Bronchial epithelial cell (primary cell): Measurements from ENCODE around the gene EXD1. TPM values are rescaled to one million over a fixed set of nuclear protein-coding genes. Genes with fewer than 3 reads are reported as not detected.
"Not testable (repeated sequence)": the region's sequence is repeated elsewhere in the genome, so short reads cannot be mapped to it uniquely, and the experiment has no call there.

Experiments used
- DNase-seq: peaks from one replicate; pipeline ENCODE4 v3.0.0-alpha.2; 2010; ENCODE audit warnings: low read depth
- FAIRE-seq: peaks from 2 replicates; lab custom pipeline; 2011; peaks lifted over from hg19 to GRCh38; lab: Jason Lieb, UNC
- H3K27me3 ChIP-seq: 2 replicates; pipeline ENCODE4 v1.5.1; 2011; ENCODE audit warnings: low read length; ENCODE audit not compliant: control insufficient read depth, insufficient read depth
- H3K36me3 ChIP-seq: 2 replicates; pipeline ENCODE4 v1.5.1; 2011; ENCODE audit warnings: low read length; ENCODE audit not compliant: control insufficient read depth, insufficient read depth
- H3K4me3 ChIP-seq: 2 replicates; pipeline ENCODE4 v1.5.1; 2011; ENCODE audit warnings: mild to moderate bottlenecking, low read depth, low read length, control low read depth
- total RNA-seq: library from RNA; depleted of rRNA; stranded (reverse); fragments of >200 nt; gene quantifications from 2 replicates; pipeline ENCODE4 v1.2.1, GENCODE V29; 2014
- TF ChIP-seq, protein P1 (sequence below): IDR thresholded peaks from 2 replicates; pipeline ENCODE4 v1.5.1; 2011; ENCODE audit warnings: mild to moderate bottlenecking, moderate library complexity, low read length, control low read depth, inconsistent platforms; ENCODE audit not compliant: insufficient read depth, severe bottlenecking

Gene EXD1
- total RNA-seq, 1 donor from 2014 or later = under 0.01 TPM

DNA sequence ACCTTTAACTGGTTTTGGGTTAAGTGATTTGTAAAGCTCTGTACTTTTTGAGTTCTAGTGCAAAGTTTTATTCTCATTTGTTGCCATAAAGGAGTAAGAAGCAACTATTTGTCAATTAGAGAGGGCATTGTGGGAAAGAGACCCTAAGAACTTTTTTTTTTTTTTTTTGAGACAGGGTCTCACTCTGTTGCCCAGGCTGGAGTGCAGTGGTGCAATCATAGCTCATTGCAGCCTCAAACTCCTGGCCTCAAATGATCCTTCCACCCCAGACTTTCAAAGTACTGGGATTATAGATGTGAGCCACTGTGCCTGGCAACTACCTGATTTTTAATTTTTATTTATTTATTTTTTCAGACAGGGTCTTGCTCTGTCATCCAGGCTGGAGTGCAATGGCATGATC is 5.4 kb upstream of the EXD1 start:
- DNase-seq (no peak), FAIRE-seq (no peak)
- peaks cover 1% of the 10 kb centered on the region for H3K36me3 ChIP-seq
- H3K4me3 ChIP-seq = no peak overlapping the region
- no peaks in the 10 kb centered on the region for H3K27me3 ChIP-seq
- TF ChIP-seq, protein P1, sequence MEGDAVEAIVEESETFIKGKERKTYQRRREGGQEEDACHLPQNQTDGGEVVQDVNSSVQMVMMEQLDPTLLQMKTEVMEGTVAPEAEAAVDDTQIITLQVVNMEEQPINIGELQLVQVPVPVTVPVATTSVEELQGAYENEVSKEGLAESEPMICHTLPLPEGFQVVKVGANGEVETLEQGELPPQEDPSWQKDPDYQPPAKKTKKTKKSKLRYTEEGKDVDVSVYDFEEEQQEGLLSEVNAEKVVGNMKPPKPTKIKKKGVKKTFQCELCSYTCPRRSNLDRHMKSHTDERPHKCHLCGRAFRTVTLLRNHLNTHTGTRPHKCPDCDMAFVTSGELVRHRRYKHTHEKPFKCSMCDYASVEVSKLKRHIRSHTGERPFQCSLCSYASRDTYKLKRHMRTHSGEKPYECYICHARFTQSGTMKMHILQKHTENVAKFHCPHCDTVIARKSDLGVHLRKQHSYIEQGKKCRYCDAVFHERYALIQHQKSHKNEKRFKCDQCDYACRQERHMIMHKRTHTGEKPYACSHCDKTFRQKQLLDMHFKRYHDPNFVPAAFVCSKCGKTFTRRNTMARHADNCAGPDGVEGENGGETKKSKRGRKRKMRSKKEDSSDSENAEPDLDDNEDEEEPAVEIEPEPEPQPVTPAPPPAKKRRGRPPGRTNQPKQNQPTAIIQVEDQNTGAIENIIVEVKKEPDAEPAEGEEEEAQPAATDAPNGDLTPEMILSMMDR = no peak

DNA sequence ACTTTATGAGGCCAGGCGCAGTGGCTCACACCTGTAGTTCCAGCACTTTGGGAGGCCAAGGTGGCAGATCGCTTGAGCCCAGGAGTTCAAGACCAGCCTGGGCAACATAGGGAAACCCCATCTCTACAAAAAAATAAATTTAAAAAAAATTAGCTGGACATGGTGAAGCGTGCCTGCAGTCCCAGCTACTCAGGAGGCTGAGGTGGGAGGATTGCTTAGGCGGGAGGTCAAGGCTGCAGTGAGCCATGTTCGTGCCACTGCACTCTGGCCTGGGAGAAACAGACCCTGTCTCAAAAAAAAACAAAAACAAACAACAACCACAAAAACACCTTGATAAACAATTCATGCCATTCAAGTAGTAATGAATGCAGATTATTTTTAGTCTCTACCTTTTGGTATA is 4.7 kb upstream of the EXD1 start:
- H3K27me3 ChIP-seq, H3K36me3 ChIP-seq, DNase-seq, FAIRE-seq, H3K4me3 ChIP-seq: not testable (repeated sequence)

DNA sequence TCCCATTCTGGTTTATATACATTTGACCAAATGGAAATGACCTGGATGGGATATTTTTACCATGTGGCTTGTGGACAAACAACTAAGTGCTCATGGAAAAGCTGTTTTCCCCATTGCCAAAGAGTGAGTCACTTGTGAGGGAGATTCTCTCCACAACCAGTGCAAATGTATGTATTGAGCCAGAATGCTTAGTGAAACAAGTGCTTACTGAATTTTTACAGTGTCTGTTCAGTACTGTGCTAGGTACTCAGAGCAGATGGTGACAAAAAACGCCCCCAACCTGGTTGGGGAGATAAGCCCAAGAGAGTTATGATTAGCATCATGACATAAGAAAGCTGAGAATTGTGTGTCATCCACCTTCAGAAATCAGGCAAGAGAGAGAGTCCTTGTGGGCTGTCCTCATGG is 2.8 kb upstream of the EXD1 start:
- DNase-seq (peak; percentile 76), FAIRE-seq (no peak)
- no peaks in the 10 kb centered on the region for H3K27me3 ChIP-seq
- H3K4me3 ChIP-seq = no peak overlapping the region
- TF ChIP-seq, protein P1 = no peak
- peaks cover 1% of the 10 kb centered on the region for H3K36me3 ChIP-seq

DNA sequence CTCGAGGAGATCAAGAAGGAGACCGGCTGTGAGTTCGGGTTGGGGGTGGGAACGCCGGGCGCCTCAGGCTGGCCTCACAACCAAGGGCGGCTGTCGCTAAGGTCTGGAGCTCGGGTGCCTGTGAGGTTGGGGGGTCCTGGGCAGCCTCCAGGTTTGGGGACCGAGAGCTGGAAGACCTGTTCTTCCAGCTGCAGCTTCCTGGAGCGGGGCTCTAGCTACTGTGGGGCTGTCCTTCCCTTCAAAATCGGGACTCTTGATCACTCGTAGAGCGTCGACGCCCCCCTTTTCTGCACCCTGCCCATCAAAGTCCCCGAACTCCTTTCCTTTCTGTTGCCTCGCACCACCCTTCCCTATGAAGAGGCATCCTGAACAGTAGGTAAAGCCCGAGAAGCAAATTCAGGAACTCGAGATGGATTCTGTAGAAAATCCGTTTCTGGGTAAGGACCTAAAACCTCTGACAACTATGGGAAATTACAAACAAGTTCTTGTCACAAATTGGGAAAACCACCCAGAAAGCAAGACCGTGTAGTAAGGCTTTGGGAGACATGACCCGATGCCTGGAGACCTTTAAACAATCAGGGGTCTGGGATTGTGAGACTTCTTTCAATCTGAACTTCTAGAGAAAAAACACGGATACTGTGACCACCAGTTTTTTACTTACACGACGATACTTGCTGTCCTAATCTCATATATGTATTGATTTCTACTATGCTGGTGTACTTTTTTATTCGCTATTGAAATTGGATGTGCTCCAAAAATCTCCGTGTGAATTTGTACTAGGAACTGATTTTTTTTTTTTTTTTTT is 1.1 kb upstream of the EXD1 start:
- FAIRE-seq (no peak), DNase-seq (peak; percentile 15)
- TF ChIP-seq, protein P1 = no peak
- H3K36me3 ChIP-seq = no peaks in the 10 kb centered on the region
- peak overlapping the region; percentile 94 for H3K4me3 ChIP-seq
- no peaks in the 10 kb centered on the region for H3K27me3 ChIP-seq

DNA sequence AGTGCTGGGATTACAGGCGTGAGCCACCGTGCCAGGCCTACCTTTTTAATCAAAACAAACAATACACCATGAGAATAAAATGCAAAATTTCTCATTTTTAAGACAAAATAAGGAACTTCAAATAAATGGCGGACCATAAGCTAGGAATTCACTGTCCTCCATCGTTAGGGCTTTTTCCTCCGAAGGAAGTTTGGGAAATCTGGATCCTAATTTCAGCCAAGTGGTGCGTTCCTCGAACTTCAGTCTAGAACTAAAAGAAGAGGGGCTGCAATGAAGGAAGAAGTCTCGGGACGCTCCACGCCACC is 260 bp downstream of the EXD1 start:
- no peaks in the 10 kb centered on the region for H3K36me3 ChIP-seq
- TF ChIP-seq, protein P1 = no peak
- FAIRE-seq (no peak), DNase-seq (no peak)
- peak overlapping the region; percentile 94 for H3K4me3 ChIP-seq
- H3K27me3 ChIP-seq = no peaks in the 10 kb centered on the region

DNA sequence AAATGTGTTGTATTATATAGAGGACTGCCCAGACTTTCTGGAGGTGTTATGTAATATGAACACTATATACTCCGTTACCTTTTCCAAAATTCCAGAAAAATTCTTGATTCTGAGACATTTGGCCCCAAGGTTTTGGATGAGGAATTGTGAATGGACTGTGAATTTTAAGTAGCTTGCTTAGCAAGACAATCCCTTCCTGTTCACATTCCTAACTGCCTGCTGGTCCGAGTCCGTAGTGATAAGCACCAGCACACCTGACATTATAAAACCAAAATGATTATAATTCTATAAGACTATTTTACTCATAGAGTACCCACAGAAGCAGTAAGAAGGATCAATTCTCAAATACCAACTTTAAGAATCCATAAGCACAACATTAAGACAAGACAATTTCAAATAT is 11.2 kb downstream of the EXD1 start:
- FAIRE-seq (no peak), DNase-seq (no peak)
- no peaks in the 10 kb centered on the region for H3K27me3 ChIP-seq
- no peak overlapping the region for H3K4me3 ChIP-seq
- TF ChIP-seq, protein P1 = no peak
- H3K36me3 ChIP-seq = no peaks in the 10 kb centered on the region
